Stimulated activated CD4-positive, alpha-beta T cell treated with anti-CD3 and anti-CD28 coated beads, Interleukin-15, amount 100 ng/mL, for 48 hours (primary cell): ENCODE measurements around the gene FIGLA.
"Not testable (repeated sequence)": the region's sequence is repeated elsewhere in the genome, so short reads cannot be mapped to it uniquely, and the experiment has no call there.

Source experiments
- DNase-seq, 2 donors: peaks; one replicate each; pipeline ENCODE4 v3.0.0-alpha.2; 2020; ENCODE audit warnings: low read depth in 2 of 2

FIGLA gene

DNA sequence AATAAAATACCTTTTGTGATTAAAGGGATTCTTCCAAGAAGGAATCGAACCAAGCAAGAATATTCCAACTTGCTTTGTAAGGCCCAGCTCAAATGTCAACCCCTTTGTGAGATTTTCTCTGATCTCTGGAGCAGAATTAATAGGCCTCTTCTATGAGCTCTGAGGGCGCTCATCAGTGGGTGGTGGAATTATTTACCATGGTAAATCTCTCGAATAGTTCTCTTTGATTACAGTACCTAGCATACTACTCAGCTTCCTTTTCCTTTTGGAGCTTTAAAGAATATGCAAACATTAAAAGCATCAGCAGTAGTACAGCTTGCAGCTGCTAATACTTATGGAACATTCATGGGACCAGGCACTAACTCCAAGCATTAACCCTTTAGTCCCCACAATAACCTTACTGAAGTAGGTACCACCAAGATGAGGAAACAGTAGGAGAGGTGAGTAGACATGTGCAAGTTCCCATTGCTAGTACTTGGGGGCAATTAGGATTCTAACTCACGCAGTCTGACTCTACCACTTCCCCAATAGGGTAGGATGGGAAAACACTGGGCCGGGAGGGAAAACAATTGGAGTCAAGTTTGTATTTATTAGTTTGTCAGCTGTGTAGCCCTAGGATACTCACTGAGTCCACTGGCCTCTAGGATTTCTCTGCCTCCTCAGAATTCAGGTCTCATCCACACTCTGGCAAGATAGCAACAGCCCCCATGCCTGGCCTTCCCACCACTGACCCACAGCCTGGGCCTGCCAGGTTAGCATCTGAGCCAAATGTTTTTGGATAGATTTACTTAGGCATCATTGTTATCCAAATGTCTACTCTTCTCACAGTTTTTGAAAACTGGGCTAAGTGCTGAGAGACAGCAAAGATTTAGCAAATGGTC lies 44.1 kb downstream of the FIGLA start:
- DNase-seq, result no peak

DNA sequence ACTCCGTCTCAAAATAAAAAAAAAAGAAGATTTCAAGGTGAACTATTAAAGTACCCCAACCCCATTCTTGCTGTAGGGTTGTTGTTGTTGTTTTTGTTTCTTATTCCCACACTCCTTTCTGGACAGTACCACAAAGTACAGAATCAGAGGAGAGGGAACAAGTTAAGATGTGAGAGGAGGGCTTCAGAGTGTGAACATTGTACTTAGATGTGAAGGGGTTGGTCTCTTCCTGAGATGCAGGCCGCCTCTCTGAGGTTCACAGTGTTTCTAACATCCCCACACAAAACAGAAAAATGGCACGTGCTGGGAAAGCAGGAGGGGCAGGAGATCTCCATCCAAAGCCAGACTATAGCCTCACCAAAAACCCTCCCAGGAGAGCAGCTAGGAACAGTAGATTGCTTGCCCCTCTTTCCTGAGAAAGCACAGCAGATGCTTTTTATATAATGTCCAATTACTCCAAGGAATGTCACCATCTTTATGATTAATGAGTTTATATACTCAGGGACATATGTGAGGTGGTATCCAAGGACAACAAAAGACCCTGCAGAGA lies 45.1 kb downstream of the FIGLA start:
- no peak for DNase-seq

DNA sequence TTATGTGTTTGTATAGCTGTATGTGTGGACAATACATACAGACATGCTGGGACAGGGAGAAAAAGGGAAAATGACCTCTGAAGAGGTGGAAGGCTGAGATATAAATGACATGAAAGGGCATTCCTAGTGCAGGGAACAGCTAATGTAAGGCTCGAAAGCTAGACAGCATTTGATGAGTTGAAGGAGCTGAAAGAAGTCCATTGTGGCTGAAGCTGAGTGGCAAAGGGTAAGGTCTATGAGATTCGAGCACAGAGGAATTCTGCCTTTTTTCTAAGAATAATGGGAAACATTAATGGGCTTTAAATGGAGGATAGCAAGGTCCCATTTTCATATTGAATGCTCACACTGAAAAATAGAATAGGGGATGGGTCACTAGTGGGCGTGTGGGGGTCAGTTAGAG lies 46.0 kb downstream of the FIGLA start:
- no peak for DNase-seq

DNA sequence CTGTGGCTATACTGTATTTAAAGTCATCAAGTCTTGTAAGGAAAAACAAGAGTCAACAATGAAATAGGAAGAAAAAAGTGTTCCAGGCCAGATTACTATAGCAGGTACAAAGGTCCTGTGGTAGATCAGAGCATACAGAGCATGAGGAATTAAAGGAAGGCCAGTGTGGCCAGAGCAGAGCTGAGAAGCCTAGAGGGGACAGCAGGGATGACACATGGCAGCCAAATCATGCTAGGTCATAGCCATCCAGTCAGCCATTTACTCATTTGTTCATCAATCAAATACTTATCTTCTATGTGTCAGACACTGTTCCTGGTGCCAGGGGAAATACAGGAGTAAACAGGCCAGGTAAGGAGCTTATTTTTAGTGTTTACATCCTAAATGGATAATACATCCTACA lies 46.8 kb downstream of the FIGLA start:
- no peak for DNase-seq

DNA sequence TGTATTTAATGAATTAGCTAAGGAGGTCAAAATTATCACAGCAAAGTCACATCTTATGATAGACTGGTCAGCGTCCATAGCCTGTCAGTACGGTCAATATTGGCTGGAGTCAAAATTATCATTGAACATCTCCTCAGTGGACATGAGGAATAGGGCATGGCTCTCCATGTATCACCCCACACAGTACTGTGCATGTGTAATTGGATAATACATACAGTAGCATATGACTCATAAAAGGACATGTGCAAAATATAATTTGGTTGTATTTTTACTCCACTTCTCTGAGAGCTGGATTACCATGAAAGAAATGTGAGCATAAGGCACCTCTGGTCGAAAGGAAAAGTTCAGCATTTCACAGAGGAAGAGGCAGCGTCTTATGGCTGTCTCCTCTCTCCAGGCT lies 47.4 kb downstream of the FIGLA start:
- DNase-seq, result no peak

DNA sequence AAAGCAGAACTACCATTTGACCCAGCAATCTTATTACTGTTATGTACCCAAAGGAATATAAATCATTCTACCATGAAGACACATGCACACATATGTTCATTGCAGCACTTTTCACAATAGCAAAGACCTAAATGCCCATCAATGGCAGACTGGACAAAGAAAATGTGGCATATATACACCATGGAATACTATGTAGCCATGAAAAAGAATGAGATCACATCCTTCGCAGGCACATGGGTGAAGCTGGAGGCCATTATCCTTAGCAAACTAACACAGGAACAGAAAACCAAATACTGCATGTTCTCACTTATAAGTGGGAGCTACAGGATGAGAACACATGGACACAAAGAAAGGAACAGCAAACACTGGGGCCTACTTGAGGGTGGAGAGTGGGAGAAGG lies 51.0 kb downstream of the FIGLA start:
- not testable (repeated sequence) for DNase-seq

DNA sequence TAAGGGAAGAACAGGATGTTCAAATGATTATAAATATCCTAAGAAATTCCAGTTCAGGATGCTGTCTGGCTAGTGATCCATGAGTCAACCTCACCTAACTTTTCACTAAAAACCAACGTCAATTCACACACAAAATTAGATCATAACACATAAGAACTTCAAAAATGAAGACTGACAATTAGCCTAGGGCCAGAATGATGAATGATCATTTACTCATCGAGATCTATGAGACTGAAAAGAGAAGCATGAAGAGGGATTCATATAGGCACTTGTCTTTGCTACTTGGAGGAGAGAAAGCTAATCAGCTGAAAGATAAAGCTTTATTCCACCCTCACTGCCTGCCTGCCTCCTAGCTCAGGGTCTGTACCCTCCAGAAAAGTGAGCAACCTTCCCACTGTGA lies 52.3 kb downstream of the FIGLA start:
- no peak for DNase-seq

DNA sequence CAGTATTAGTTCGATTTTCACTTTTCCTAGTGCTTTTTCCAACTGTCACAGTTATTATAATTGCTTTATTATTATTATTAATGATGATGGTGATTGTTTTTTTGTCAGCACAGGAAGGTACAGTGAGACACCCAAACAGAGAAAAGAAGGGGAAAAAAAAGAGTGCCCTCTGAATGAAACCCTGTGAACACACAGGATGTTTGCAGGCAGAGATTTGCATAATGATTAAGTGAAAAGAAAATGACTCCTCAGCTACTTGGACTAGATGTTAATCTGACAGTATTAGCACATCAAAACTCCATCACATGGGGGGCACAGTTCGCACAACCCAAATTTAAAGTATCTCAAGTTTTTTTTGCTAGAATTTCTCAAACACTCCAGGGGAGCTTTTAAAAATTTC lies 55.4 kb downstream of the FIGLA start:
- DNase-seq, result no peak

DNA sequence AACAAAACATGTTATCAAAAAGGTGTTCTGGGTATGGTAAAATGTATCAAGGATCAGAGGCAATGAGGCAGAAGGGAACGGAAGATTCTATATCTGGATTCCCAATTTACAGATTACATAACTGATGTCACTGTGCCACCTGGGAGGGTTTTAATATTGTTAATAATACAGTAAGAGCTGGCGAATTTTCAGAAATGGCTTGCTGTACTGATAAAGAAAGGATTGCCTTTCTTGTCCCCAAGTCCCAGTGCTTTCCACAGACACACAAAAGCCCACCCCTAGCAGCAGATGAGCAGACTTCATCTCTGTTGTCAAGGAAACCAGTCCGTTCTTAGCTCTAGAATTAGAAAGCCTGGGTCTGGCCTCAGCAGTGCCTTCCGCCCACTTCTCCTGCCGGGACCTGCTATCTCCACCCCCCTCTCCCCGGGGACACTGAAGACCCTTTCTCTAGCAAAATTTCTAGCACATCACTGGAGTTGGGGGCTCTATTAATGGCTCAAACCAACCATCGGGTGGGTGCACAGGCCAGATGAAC lies 56.7 kb downstream of the FIGLA start:
- no peak for DNase-seq

DNA sequence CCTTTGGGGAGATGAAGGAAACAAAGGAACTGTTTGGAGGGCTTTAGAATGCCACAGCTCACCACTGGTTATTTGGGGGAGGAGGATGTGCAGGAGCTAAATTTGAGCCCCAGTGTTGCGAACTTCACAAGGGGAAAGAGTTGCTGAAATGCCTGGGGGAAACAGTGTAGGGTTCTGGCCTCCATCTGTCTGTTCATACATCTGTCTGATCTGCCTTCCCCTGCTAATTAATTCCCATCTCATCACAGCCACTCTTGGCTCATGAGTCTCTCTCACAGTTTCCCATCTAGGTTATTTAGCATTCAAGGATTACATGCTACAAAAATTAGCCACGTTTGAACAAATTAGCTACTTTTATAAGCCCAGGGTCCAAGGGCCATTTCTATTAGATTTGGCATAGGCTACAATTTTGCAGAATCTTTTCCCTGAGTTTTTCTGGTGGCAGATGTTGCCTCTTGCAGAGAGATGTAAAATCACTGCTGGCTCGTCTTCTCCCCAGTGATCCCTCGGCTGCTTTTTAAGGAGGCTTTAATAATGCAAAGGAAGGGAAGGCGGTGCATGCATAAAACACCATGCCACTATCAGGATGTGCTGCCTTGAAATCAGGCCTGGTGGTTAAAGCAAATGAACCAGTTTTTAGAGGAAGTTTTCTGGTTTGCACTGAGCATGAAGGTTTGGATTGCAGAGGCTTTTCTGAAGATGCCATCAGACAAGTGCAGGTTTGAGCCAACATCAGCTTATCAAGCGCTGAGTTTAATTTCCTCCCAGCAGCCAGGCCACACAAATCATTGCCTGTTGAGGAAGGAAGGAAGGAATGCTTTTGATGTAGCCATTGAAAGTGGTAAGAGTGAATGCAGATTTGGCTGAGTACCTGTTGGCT lies 57.4 kb downstream of the FIGLA start:
- DNase-seq, result no peak

DNA sequence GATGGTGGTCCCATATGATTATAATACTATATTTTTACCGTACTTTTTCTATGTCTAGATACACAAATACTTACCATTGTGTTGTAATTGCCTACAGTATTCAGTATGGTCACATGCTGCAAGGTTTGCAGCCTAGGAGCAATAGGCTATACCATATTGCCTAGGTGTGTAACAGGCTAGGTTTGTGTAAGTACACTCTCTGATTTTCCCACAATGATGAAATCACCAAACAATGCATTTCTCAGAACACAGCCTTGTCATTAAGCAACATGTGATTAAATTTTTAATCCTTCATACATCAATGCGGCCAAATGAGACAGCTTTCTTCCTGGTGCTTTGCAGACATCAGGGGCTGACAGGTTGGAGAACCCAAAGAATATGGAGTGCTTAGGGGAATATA lies 59.7 kb downstream of the FIGLA start:
- DNase-seq, result no peak

DNA sequence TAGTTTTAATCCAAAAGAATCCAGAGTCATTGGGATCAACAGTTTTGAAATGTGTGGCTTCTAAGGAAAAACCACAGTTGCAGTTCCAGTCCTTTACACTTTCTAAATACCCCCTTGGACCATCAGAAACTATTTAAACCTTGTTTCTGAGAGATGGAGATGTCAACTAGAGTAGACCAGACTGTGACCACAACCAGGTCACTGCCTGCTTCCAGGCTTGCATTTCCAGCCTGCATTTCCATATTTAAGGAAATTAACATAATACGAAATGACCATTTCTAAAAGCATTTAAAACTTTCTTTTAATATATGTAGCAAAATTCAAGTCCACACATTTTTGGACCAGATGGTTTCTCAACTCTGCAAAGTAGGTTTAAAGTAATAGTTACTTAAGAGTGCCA lies 60.8 kb downstream of the FIGLA start:
- no peak for DNase-seq

DNA sequence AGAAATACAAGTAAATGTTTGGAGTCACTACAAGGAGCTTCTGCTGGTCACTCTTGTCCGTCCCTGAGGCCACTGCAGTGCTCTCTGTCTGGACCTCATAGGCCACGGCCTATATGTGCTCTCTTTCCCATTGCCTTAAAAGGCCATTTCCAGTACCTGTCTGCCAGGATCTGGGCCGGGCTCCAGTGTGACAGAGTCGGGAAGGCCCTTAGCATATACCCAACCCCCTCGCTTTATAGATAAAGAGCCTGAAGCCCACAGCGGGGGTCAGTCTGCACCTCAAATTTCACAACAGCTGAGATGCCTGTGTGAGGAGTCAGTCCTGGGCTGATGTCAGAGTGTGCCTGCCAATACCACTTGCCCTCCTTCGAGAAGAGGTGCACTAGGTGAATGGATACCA lies 62.3 kb downstream of the FIGLA start:
- DNase-seq, result no peak
